DND-41 (cell line): ENCODE data around the gene OXTR.

ENCODE experiments used
- EZH2 ChIP-seq: IDR thresholded peaks from 3 replicates; pipeline ENCODE4 v1.6.1; 2012; ENCODE audit warnings: borderline replicate concordance, low read depth, mild to moderate bottlenecking, moderate library complexity, low read length, inconsistent platforms; ENCODE audit not compliant: severe bottlenecking
- TF ChIP-seq, protein P1 (sequence below): IDR thresholded peaks from 2 replicates; pipeline ENCODE4 v1.5.1; 2012; ENCODE audit warnings: borderline replicate concordance, low read length, moderate library complexity, mild to moderate bottlenecking; ENCODE audit not compliant: poor library complexity, severe bottlenecking; ENCODE audit errors: extremely low read depth

DNA sequence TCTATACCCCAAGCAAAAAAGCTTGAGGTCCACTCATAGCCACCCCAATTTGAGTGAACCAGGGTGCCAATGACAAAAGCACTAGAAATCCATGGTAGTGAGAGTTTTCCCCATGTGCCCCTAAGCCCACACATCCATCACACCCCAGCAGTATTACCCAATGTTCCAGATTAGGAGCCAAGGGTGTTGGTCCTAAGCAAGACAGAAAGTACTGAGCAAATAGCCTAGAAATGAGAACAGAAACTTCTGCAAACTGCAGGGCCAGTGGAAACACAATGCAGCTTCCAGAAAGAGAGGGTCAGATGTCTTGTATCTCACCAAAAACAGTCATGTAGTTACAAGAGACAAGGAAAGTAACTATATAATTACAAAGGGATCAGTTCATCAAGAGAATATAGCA is 10.9 kb upstream of the OXTR start:
- TF ChIP-seq, protein P1, sequence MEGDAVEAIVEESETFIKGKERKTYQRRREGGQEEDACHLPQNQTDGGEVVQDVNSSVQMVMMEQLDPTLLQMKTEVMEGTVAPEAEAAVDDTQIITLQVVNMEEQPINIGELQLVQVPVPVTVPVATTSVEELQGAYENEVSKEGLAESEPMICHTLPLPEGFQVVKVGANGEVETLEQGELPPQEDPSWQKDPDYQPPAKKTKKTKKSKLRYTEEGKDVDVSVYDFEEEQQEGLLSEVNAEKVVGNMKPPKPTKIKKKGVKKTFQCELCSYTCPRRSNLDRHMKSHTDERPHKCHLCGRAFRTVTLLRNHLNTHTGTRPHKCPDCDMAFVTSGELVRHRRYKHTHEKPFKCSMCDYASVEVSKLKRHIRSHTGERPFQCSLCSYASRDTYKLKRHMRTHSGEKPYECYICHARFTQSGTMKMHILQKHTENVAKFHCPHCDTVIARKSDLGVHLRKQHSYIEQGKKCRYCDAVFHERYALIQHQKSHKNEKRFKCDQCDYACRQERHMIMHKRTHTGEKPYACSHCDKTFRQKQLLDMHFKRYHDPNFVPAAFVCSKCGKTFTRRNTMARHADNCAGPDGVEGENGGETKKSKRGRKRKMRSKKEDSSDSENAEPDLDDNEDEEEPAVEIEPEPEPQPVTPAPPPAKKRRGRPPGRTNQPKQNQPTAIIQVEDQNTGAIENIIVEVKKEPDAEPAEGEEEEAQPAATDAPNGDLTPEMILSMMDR = no peak
- TF ChIP-seq EZH2 = no peak
